GM21528 (cell line): ENCODE data around the gene KLRF2.
"Not testable (repeated sequence)": the region's sequence is repeated elsewhere in the genome, so short reads cannot be mapped to it uniquely, and the experiment has no call there.

ENCODE experiments used
- ATAC-seq: cut with Tn5 transposase; IDR thresholded peaks from one replicate; pipeline ENCODE4 v1.9.1; 2021; ENCODE audit warnings: mild to moderate bottlenecking, moderate library complexity; ENCODE audit not compliant: unreplicated experiment, low FRiP score

KLRF2 gene

GRCh38 chr12:9881246-9881645 lies at the start of gene KLRF2:
Gene KLRF2, plus strand, starts transcription at chr12:9881489. Its CDS starts 107 bp downstream, at chr12:9881596.
- ATAC-seq = no peak

- ATAC-seq = no peak
Observed at GRCh38 chr12:9831720-9832119, 49.6 kb upstream of the KLRF2 start.

GRCh38 chr12:9843407-9843806 lies 37.9 kb upstream of the KLRF2 start:
- no peak for ATAC-seq

GRCh38 chr12:9848899-9849298 lies 32.4 kb upstream of the KLRF2 start:
- no peak for ATAC-seq

GRCh38 chr12:9851050-9851449 lies 30.2 kb upstream of the KLRF2 start:
- no peak for ATAC-seq

GRCh38 chr12:9851927-9852326 lies 29.4 kb upstream of the KLRF2 start:
- ATAC-seq = no peak

- no peak for ATAC-seq
Observed at GRCh38 chr12:9856151-9856550, 25.1 kb upstream of the KLRF2 start.

GRCh38 chr12:9856894-9857293 lies 24.4 kb upstream of the KLRF2 start:
- ATAC-seq = no peak

- no peak for ATAC-seq
Observed at GRCh38 chr12:9858135-9858534, 23.2 kb upstream of the KLRF2 start.

GRCh38 chr12:9864913-9865675 lies 16.2 kb upstream of the KLRF2 start:
- ATAC-seq = no peak

GRCh38 chr12:9866860-9867269 lies 14.4 kb upstream of the KLRF2 start:
- no peak for ATAC-seq

- ATAC-seq = no peak
Observed at GRCh38 chr12:9867531-9867930, 13.8 kb upstream of the KLRF2 start.

- no peak for ATAC-seq
Observed at GRCh38 chr12:9868311-9868801, 12.9 kb upstream of the KLRF2 start.

GRCh38 chr12:9868951-9869306 lies 12.4 kb upstream of the KLRF2 start:
- ATAC-seq = no peak

GRCh38 chr12:9869307-9870161 lies 11.8 kb upstream of the KLRF2 start, which contains the start of gene CLEC2B:
Gene CLEC2B, minus strand, starts transcription at chr12:9869354.
- no peak for ATAC-seq

GRCh38 chr12:9870286-9870866 lies 10.9 kb upstream of the KLRF2 start:
- ATAC-seq = no peak

GRCh38 chr12:9872162-9872561 lies 9.1 kb upstream of the KLRF2 start:
- no peak for ATAC-seq

- no peak for ATAC-seq
Observed at GRCh38 chr12:9872742-9873141, 8.5 kb upstream of the KLRF2 start.

GRCh38 chr12:9876120-9876519 lies 5.2 kb upstream of the KLRF2 start:
- ATAC-seq = not testable (repeated sequence)

GRCh38 chr12:9880532-9881078 lies 684 bp upstream of the KLRF2 start:
- no peak for ATAC-seq

GRCh38 chr12:9881988-9882387 lies 699 bp downstream of the KLRF2 start:
- ATAC-seq = no peak
